Muscle of leg (tissue), 11 donors: ENCODE results near the gene ICAM1. TPM values are rescaled to one million over a fixed set of nuclear protein-coding genes. Genes with fewer than 3 reads are reported as not detected.

Source experiments
- DNase-seq: peaks from one replicate; pipeline ENCODE4 v3.0.0; 2013
- H3K27ac ChIP-seq: one replicate; pipeline ENCODE4 v1.5.1; 2013; ENCODE audit warnings: mild to moderate bottlenecking, low read length, control low read depth
- H3K27me3 ChIP-seq: one replicate; pipeline ENCODE4 v1.6.1; 2013; ENCODE audit warnings: low read length; ENCODE audit not compliant: control insufficient read depth, insufficient read depth
- H3K36me3 ChIP-seq: one replicate; pipeline ENCODE4 v1.6.1; 2013; ENCODE audit warnings: low read length; ENCODE audit not compliant: control insufficient read depth, insufficient read depth
- H3K4me1 ChIP-seq: one replicate; pipeline ENCODE4 v1.6.1; 2013; ENCODE audit warnings: low read length; ENCODE audit not compliant: control insufficient read depth, insufficient read depth
- H3K4me3 ChIP-seq: one replicate; pipeline ENCODE4 v1.5.1; 2013; ENCODE audit warnings: low read length, control low read depth
- H3K9me3 ChIP-seq: replicated peaks from 2 replicates; pipeline ENCODE4 v1.6.1; 2013; ENCODE audit warnings: low read depth, low read length; ENCODE audit not compliant: control insufficient read depth
- WGBS: methylation state at CpG from one replicate; pipeline ENCODE4 v1.1.5; 2013; ENCODE audit warnings: missing lambda C conversion rate; ENCODE audit not compliant: insufficient coverage; 5-methylcytosine and 5-hydroxymethylcytosine counted together
- polyA plus RNA-seq, 8 donors: library from polyadenylated mRNA; unstranded; fragments of 120-200 nt; gene quantifications; one replicate each; pipeline versions ENCODE4 v1.2.1 to v1.2.3, GENCODE V29; 2013; ENCODE audit warnings: inconsistent platforms in 1 of 8, low replicate concordance in 1 of 8; ENCODE audit not compliant: insufficient read length in 8 of 8, insufficient read depth in 1 of 8
- total RNA-seq: library from RNA; stranded (reverse); fragments of 120-200 nt; gene quantifications from one replicate; pipeline ENCODE4 v1.2.4, GENCODE V29; 2013

ICAM1 gene
- total and polyA plus RNA-seq, 9 donors, result 4.7 to 10.1 (median 7.9) TPM

DNA sequence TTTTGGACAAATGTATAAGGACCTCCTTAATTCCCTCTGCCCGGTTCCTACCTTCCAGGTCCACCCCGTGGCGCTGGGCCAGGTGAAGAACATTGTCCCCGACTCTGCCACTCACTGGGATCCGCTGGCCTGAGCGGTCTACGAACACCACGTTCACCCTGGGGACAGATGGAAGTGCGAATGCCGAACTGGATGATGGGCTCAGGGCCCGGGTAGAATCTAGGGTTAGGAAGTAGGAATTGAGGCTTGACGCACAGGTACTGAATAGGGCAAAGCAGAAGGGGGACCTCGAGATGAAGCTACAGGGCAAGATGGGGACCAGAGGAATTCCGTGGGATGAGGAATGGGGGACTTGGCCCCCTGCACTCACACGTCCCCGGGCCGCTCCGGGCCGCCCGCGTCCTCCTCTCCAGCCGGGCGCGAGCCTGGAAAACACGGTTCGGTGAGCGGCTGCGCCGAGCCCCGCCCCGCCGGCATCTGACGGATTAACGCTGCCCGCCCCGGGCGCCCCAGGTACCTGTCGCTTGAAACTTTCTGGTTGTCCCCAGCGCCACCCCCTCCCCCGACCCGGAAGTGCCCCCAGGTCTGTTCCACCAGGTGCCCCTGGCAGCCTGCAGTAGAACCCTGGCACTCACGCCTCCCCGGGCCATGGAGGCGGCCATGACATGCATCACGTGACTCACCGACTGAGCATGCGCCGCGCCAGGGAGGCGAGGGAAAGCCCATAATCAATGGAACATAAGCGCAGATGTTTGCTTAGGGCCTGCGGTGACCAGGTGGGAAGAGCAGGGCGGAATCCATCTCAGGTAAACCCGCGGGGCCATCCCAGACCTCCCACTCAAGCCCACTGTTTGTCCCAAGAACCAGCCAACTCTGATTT, 44.7 kb downstream of the ICAM1 start, which contains the start of gene FDX2:
FDX2 (minus strand) TSS at position 681 of the 880 bp plus-strand sequence; CDS start at position 662, 19 bp downstream.
- Histone ChIP-seq H3K36me3 (peaks cover 36% of the 10 kb centered on the region), H3K4me1 (peaks cover 3% of the 10 kb centered on the region), H3K9me3 (no peaks in the 10 kb centered on the region), H3K4me3 (peak within 1 kb of the TSS; percentile 89), H3K27ac (no peak within 1 kb of the TSS), H3K27me3 (no peaks in the 10 kb centered on the region)
- peak; percentile 91 for DNase-seq
- WGBS, result 1% methylated on average over 50 of the region's 55 CpGs

DNA sequence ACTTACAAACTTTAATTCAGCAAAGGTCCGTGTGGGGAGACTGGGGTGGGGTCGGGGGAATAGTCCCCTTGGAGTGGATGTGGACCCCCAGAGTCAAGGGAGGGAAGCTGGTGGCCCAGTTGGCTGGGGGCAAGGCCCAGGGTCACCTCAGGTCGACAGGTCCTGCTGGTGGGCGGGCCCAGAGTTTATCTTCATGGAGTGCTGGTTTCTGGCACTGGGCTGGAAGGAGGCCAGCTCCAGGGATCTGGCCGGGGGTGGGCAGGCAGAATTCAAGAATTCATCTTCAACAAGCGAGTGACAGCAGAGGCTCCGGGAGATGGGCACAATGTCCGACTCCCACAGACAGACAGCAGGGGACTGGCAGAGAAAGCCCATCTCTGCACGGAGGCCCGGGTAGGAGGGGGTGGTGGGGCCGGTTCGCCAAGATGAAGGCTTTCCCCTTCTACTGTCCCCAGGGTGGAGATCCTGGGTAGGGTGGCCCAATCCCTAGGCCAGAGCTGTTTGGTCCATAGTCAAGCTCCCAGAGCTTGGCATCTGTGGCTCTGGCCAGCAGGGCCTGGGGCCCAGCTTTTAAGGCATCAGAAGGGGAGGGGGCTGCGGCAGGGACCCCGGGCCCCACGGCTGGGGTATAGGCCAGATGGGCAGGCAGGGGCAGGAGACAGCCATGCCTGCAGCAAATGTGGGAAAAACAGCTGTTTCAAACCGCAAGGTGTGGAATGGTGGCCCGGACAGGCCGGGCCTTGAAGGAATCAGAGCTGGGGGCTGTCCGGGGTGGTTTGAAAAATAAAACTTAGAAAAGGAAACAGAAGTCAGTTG, 45.5 kb downstream of the ICAM1 start:
- Histone ChIP-seq H3K4me3 (no peak overlapping the region), H3K36me3 (peaks cover 40% of the 10 kb centered on the region)

DNA sequence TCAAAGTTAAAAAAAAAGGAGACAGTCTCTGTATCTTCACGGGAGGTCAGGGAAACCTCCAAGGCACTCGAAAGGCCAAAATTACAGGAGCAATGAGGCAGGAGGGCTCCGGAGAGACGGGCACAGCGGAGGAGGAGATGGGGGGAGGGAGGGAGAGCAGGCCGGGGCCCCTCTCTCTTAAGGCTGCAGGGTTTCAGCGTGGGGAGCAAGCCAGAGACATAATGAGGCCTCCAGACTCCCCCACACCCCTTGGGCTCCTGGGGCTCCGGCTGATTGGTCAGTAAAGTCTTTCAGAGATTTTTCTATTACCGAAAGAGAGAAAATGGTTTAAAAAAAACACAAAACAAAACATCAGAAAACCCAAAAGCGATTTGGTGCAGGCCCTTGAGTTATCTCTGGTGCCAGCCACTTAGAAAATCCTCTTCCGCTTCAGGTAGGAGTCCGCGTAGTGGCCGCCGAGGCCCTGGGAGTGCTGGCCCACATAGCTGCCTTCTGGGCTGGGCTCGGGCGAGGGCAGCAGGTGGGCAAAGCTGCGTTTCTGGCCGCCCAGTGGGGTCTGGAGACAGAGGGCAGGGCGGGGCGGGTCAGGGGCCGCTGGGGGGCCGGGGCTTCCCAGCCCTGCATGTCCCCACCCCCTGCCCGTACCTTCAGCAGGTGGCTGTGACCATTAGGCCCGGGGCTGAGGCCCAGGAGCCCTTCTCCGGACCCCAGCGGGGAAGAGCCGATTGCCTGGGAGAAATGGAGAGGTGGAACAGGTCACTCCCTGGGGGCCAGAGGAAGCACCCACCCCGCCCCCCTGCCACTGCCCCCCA, 46.3 kb downstream of the ICAM1 start:
- peaks cover 3% of the 10 kb centered on the region for H3K4me1 ChIP-seq
- no peak overlapping the region for H3K4me3 ChIP-seq
- no peaks in the 10 kb centered on the region for H3K27me3 ChIP-seq
- 83% methylated on average over 10 of the region's 29 CpGs for WGBS
- no peak overlapping the region for H3K27ac ChIP-seq
- H3K9me3 ChIP-seq, result no peaks in the 10 kb centered on the region
- no peak for DNase-seq
- peaks cover 47% of the 10 kb centered on the region for H3K36me3 ChIP-seq

More for the DNA sequence above, 45.5 kb downstream of the ICAM1 start:
- H3K9me3 ChIP-seq, result no peaks in the 10 kb centered on the region
- DNase-seq, result no peak
- WGBS, result 66% methylated on average over 17 of the region's 19 CpGs
- H3K4me1 ChIP-seq, result peaks cover 3% of the 10 kb centered on the region
- no peak overlapping the region for H3K27ac ChIP-seq
- no peaks in the 10 kb centered on the region for H3K27me3 ChIP-seq

DNA sequence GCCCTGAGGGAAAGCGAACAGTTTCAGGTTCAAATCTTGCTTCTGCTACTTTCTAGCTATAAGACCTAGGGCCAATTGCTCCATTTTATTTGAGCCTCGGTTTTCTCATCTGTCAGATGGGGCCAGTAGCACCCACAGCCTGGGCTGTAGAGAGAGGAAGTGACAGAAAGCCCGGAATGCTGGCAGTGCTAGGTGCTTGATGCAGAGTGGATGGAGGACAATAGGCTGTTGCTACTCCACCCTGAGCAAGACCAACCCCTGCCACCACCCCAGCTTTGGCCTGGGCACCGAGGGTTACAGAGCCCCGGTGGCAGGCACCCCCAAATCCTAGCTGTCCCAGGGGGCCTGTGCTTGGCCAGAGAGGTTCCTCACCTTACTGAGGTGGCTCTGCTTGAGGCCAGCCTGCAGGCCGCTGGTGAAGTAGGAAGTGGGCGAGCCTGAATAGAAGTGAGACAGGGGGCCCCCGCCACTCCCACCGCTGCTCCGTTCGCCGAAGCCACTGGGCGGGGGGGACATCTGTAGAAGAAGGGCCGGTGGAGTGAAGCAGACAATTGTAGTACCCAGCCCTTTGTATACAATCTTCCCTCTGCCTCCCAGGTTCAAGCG, 47.0 kb downstream of the ICAM1 start:
- 93% methylated on average over 10 of the region's 15 CpGs for WGBS
- no peaks in the 10 kb centered on the region for H3K9me3 ChIP-seq
- DNase-seq, result no peak
- H3K4me1 ChIP-seq, result peaks cover 3% of the 10 kb centered on the region
- H3K4me3 ChIP-seq, result no peak overlapping the region
- H3K27ac ChIP-seq, result no peak overlapping the region
- peaks cover 55% of the 10 kb centered on the region for H3K36me3 ChIP-seq
- no peaks in the 10 kb centered on the region for H3K27me3 ChIP-seq

DNA sequence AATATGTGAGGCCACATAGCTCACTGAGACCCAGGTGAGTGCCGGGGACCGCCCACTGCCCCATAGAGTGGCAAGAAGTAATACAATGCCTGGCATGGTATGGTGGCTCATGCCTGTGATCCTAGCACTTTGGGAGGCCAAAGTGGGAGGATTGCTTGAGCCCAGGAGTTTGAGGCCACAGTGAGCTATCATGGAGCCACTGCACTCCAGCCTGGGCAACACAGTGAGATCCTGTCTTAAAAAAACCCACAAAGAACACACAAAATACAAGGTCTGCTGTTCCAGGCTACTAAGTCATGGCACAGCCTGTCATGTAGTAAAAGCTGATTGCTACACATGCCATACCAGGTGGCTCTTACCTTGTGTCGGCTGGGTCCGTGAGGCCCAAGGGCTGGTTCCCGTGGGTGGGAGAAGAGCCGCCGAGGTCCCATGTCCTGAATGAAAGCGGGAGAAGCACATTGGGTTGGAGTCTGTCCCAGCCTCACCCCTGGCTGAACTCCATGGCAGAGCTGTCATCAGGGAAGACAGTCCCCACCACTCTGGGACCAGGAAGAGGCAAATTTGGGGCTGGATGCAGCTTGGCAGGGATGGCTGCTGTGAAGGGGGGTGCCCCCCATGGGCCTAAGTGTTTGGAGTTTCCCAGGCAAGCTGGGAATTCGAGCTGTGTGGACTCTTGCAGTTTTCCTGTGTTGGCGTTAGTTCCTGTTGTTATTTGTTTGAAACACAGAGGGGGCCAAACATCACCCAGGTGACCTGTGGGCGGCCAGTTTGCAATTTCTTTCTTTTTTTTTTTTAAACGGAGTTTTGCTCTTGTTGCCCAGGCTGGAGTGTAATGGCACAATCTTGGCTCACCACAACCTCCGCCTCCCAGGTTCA, 48.1 kb downstream of the ICAM1 start:
- H3K4me1 ChIP-seq, result peaks cover 3% of the 10 kb centered on the region
- no peak for DNase-seq
- no peak overlapping the region for H3K4me3 ChIP-seq
- H3K9me3 ChIP-seq, result no peaks in the 10 kb centered on the region
- 87% methylated on average over 10 of the region's 13 CpGs for WGBS
- H3K27ac ChIP-seq, result no peak overlapping the region
- peaks cover 65% of the 10 kb centered on the region for H3K36me3 ChIP-seq
- H3K27me3 ChIP-seq, result no peaks in the 10 kb centered on the region

DNA sequence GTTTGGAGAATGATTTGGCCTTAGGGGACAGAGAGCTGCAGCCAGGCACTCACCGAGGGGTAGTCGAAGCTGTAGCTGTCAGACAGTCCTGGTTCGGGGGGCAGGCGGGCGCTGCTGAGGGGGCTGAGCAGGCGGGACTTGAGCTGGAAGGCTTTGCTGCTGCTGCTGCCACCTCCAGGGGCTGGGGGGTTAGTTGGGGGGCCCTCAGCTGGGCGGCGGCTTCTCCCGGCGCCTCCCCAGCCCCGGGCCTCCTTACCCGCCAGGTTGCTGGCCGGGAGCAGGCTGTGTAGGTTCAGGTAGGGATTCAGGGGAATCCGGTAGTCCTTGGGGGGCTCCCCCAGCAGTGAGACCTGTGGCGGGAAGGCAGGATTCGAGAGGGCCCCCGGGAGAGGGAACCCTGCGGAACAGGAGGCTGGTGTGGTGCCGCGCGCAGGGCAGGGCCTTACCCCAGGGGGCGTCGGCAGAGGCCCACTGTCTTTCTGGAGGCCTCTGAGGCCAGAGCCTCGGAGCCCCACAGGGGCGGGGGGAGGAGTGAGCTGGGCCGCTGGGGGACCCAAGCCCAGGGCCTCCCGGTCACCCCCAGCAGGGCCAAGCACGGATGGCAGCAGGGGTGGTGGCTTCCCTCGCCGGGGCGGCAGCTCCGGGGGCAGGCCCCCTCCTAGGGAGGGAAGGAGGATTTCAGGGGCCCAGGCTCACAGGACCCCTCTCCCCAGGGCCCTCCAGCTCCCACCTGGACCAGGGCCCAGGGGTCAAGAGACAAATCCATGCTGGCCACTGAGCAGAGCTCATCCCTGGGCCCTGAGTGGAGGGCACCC, 49.9 kb downstream of the ICAM1 start:
- peaks cover 3% of the 10 kb centered on the region for H3K4me1 ChIP-seq
- H3K9me3 ChIP-seq, result no peaks in the 10 kb centered on the region
- no peak overlapping the region for H3K27ac ChIP-seq
- peaks cover 78% of the 10 kb centered on the region for H3K36me3 ChIP-seq
- DNase-seq, result no peak
- no peak overlapping the region for H3K4me3 ChIP-seq
- H3K27me3 ChIP-seq, result no peaks in the 10 kb centered on the region
- WGBS, result 85% methylated on average over 19 of the region's 32 CpGs

DNA sequence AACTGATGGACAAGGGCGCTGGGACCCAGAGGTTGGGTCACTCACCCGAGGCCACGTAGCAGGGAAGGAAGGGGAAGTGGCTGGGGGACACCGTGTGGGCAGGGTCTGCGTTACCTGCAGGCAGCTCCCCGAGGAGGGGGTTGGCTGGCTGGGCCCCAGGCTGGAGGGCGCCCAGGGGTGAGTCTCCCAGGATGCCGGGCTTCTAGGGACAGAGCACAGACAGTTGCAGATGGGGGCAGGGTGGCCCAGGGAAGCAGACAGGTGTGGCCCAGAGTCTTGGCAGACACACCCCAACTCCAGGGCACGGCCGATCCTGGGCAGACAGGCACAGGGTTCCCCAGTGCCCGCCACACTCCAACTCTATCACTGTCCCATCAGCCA, 50.5 kb downstream of the ICAM1 start:
- H3K27ac ChIP-seq, result no peak overlapping the region
- H3K4me3 ChIP-seq, result no peak overlapping the region
- no peak for DNase-seq
- WGBS, result 86% methylated on average over 8 of the region's 11 CpGs
- no peaks in the 10 kb centered on the region for H3K9me3 ChIP-seq
- H3K36me3 ChIP-seq, result peaks cover 81% of the 10 kb centered on the region
- H3K27me3 ChIP-seq, result no peaks in the 10 kb centered on the region
- no peaks in the 10 kb centered on the region for H3K4me1 ChIP-seq

DNA sequence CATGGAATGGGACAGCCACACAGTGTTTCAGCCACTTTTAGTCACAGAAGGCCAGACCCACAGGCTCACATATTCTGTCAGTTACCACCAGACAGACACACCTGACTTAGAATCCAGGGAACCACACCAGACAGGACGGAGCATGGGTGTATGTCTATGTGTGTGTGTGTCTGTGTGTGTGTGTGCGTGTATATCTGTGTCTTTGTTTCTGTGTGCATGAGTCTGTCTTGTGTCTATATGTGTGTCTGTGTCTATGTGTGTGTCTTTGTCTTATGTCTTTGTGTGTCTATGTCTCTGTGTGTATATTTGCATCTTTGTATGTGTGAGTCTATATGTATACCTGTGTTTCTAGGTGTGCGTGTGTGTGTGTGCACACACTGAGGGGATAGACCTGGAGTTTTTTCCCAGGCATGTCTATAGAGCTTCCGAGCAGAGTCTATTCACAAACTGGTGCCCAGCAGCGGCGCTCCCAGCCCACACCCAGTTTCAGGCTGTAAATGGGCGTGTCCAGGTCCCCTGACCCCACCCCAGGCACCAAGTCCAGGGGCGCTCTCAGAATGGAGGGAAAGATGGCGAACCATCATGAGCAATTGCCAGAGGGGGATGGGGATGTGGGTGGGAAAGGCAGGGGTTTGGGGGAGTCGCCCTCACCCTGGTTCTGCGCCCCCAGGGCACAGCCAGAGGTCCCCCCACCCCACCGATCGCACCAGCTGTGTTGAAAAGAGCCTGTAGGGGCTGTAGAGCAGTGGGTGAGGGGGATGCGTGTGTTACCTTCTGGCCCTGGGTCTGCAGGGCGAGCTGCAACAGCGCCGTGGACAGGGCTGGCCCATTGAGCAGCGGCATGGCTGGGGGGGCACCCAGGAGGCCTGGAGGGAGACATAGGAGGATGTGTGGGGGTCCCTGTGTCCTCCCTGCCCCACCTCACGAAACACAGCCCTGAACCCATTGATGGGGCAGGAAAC, 51.2 kb downstream of the ICAM1 start:
- WGBS, result 89% methylated on average over 10 of the region's 19 CpGs
- no peaks in the 10 kb centered on the region for H3K9me3 ChIP-seq
- peaks cover 83% of the 10 kb centered on the region for H3K36me3 ChIP-seq
- no peaks in the 10 kb centered on the region for H3K27me3 ChIP-seq
- DNase-seq, result no peak
- H3K4me1 ChIP-seq, result no peaks in the 10 kb centered on the region
- no peak overlapping the region for H3K27ac ChIP-seq
- H3K4me3 ChIP-seq, result no peak overlapping the region
